Activated CD4-positive, alpha-beta memory T cell treated with anti-CD3 and anti-CD28 coated beads, Interleukin-2, amount 10 ng/mL, durations not matched to agents 7 days and 5 days (primary cell): Measurements from ENCODE around the gene GPATCH2L. TPM values are rescaled to one million over a fixed set of nuclear protein-coding genes. Genes with fewer than 3 reads are reported as not detected.

Experiments
- CTCF ChIA-PET: fragments of 350-600 bp; sonication (Branson Sonifier 250); formaldehyde crosslinking; loops from one replicate; lab custom pipeline; 2021; ENCODE audit warnings: antibody characterized with exemption, inconsistent platforms; lab: Charles Lee
- POLR2A ChIA-PET: fragments of 350-600 bp; sonication (Branson Sonifier 250); formaldehyde crosslinking; loops from one replicate; lab custom pipeline; 2021; ENCODE audit warnings: antibody characterized with exemption; lab: Charles Lee
- DNase-seq: peaks from one replicate; pipeline ENCODE4 v3.0.0-alpha.2; 2020
- H3K27ac Mint-ChIP-seq: one replicate; pipeline ENCODE4 v1.8.0; 2021; ENCODE audit warnings: mild to moderate bottlenecking, mixed read lengths
- H3K27me3 Mint-ChIP-seq: one replicate; pipeline ENCODE4 v1.8.0; 2021; ENCODE audit warnings: mixed read lengths
- H3K36me3 Mint-ChIP-seq: one replicate; pipeline ENCODE4 v1.8.0; 2021; ENCODE audit warnings: low read depth, mixed read lengths
- H3K4me1 Mint-ChIP-seq: one replicate; pipeline ENCODE4 v1.8.0; 2021; ENCODE audit warnings: mixed read lengths
- H3K4me3 Mint-ChIP-seq: one replicate; pipeline ENCODE4 v1.8.0; 2021; ENCODE audit warnings: mild to moderate bottlenecking, mixed read lengths
- H3K9me3 Mint-ChIP-seq: one replicate; pipeline ENCODE4 v1.8.0; 2021; ENCODE audit warnings: mixed read lengths
- total RNA-seq, 2 experiments: library from RNA; stranded (reverse); gene quantifications; one replicate each; pipeline ENCODE4 v1.2.3, GENCODE V29; 2021

GPATCH2L gene
- total RNA-seq, 2 experiments from 2014 or later = 57.3 to 58.6 TPM

DNA sequence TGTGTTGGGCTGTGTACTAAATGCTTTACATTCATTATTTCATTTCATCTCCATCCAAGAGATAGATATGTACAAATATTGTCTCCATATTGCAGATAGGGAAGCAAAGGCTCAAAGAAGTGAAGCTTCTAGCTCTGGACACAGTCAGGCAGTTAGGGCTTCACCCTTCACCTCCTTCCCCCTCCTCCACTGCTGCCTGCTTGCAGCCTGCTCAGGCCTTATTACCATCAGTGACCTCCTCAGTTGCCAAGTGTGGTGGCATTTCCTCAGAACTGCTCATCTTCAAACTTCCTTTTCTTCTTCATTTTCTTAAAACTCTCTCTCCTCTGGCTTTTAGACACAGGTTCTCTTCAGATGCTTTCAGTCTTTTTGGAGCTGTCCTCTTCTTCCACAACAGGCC, 4.7 kb upstream of the GPATCH2L start:
- Mint-ChIP-seq H3K36me3 (peaks cover 8% of the 10 kb centered on the region), H3K9me3 (peaks cover 11% of the 10 kb centered on the region), H3K4me1 (peaks cover 10% of the 10 kb centered on the region), H3K27ac (no peak overlapping the region), H3K4me3 (no peak overlapping the region), H3K27me3 (peaks cover 14% of the 10 kb centered on the region)
- ChIA-PET POLR2A (interaction anchor here (0.6 kb wide), 1 partner anchor 991 kb away, joined by 3 read pairs; no protein-coding TSS in a partner anchor), CTCF (no interaction called here)
- DNase-seq = no peak

DNA sequence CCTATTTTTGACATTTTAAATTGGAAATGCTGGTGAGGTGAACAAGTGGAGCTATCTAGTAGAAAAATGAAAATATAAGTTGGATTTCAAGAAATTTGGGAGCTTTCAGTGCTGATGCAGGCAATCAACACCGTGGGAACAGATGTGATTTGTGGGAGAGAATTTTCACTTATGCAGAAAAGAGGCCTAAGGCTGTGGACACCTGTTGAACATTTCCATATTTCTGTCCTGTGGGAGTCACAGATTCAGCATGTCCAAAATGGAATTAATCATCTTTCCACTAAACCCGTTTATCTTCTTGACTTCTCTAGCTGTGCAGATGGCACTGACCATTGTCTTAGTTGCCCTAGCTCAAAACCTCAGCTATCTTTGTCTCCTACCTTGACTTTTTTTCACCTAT, 2.5 kb upstream of the GPATCH2L start:
- Mint-ChIP-seq H3K27me3 (peaks cover 12% of the 10 kb centered on the region), H3K4me3 (no peak overlapping the region), H3K4me1 (peaks cover 32% of the 10 kb centered on the region), H3K27ac (no peak overlapping the region), H3K36me3 (peaks cover 22% of the 10 kb centered on the region), H3K9me3 (peaks cover 5% of the 10 kb centered on the region)
- CTCF ChIA-PET = no interaction called here
- DNase-seq = no peak
- POLR2A ChIA-PET = no interaction called here

- CTCF ChIA-PET = interaction anchor here (1.3 kb wide), 1 partner anchor 9 kb away, joined by 3 read pairs; no protein-coding TSS in a partner anchor
Measured at GRCh38 chr14:76152333-76152681, 585 bp downstream of the GPATCH2L start.

GRCh38 chr14:76153919-76154318, 2.2 kb downstream of the GPATCH2L start:
- Mint-ChIP-seq H3K9me3 (peaks cover 3% of the 10 kb centered on the region), H3K27ac (peak overlapping the region; percentile 21), H3K4me3 (peak overlapping the region; percentile 42), H3K36me3 (peaks cover 55% of the 10 kb centered on the region), H3K27me3 (no peaks in the 10 kb centered on the region), H3K4me1 (peaks cover 68% of the 10 kb centered on the region)
- CTCF ChIA-PET = no interaction called here
- DNase-seq = no peak
- POLR2A ChIA-PET = no interaction called here

More at GRCh38 chr14:76152333-76152681, 585 bp downstream of the GPATCH2L start:
- no peaks in the 10 kb centered on the region for H3K27me3 Mint-ChIP-seq
- H3K4me3 Mint-ChIP-seq = peak overlapping the region; percentile 96
- peaks cover 62% of the 10 kb centered on the region for H3K4me1 Mint-ChIP-seq
- peak overlapping the region; percentile 97 for H3K27ac Mint-ChIP-seq
- DNase-seq = peak; percentile 88
- peaks cover 46% of the 10 kb centered on the region for H3K36me3 Mint-ChIP-seq
- POLR2A ChIA-PET = interaction anchor here (0.6 to 1.4 kb wide), 10 partner anchors 8 to 83 kb away, joined by 3 to 8 read pairs (median 4); no protein-coding TSS in a partner anchor
- peaks cover 3% of the 10 kb centered on the region for H3K9me3 Mint-ChIP-seq

DNA sequence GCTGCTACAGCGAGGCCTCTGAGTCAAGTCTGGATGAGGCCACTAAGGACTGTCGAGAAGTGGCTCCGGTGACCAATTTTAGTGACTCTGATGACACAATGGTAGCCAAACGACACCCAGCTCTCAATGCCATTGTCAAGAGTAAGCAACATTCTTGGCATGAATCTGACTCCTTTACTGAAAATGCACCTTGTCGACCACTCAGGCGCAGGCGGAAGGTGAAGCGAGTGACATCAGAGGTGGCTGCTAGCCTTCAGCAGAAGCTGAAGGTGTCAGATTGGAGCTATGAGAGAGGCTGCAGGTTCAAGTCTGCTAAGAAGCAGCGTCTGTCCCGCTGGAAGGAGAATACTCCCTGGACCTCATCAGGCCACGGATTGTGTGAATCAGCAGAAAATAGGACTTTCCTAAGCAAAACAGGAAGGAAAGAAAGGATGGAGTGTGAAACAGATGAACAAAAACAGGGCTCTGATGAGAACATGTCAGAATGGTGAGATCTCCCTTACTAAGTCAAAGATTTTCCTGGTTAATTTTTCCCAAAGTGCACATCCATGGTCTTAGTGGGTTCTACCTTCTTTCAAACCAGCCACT, 2.9 kb downstream of the GPATCH2L start:
- H3K4me1 Mint-ChIP-seq = peaks cover 72% of the 10 kb centered on the region

DNA sequence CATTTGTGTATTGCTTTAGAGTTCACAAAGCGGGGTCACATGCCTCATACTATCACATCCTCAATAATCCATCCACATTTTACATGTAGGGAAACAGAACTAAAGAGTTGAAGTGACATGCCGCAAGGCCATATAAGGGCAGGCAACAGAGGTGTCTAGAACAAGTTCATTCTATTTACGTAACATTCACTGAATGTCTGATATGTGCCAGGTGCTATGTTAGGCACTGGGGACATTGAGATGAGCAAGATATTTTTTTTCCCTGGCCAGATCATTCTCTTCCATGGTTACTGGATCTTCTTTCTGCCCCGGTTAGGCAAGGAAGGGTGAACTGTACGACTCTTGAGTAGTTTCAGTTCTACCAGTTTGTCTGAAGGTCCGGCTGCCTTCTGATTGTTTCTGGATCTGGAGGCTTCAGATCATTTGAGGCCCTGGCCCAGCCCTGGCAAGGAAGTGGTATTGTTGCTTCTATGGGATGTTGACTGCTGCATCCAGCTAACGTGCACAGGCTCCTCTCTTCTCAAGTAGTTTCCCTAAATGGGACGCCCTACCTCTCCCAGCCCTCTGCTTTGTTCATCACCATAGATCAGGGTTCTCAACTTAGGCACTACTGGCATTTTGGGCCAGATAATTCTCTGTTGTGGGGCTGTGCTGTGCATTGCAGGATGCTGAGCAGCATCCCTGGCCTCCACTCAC, 12.1 kb downstream of the GPATCH2L start:
- peaks cover 68% of the 10 kb centered on the region for H3K36me3 Mint-ChIP-seq
- peaks cover 8% of the 10 kb centered on the region for H3K4me1 Mint-ChIP-seq

More for the DNA sequence above, 2.9 kb downstream of the GPATCH2L start:
- H3K27ac Mint-ChIP-seq = no peak overlapping the region
- peak overlapping the region; percentile 38 for H3K4me3 Mint-ChIP-seq
- ChIA-PET POLR2A (no interaction called here), CTCF (no interaction called here)
- no peak for DNase-seq
- no peaks in the 10 kb centered on the region for H3K27me3 Mint-ChIP-seq
- peaks cover 63% of the 10 kb centered on the region for H3K36me3 Mint-ChIP-seq
- H3K9me3 Mint-ChIP-seq = peaks cover 3% of the 10 kb centered on the region

DNA sequence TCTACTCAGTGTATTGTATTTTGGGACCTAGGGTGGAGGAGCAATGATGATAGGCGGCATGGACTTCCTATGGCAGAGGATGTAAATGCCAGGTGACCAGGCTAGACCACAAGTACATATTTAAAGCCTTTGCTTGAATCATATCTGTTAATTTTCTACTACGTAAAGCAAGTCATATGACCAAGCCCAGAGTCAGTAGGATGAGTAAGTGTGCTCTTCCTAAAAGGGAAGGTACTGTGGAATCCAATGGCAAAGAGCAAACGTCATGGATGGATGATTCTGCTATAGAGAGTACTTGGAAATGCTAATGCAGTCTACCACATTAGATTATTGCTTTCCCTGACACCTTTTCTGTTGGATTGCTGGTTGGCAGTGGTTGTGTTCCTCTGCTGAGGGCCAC, 16.8 kb downstream of the GPATCH2L start:
- no peaks in the 10 kb centered on the region for H3K27me3 Mint-ChIP-seq

More for the DNA sequence above, 12.1 kb downstream of the GPATCH2L start:
- no peak for DNase-seq
- ChIA-PET POLR2A (no interaction called here), CTCF (no interaction called here)
- no peak overlapping the region for H3K4me3 Mint-ChIP-seq
- no peaks in the 10 kb centered on the region for H3K27me3 Mint-ChIP-seq
- H3K9me3 Mint-ChIP-seq = no peaks in the 10 kb centered on the region
- H3K27ac Mint-ChIP-seq = no peak overlapping the region

DNA sequence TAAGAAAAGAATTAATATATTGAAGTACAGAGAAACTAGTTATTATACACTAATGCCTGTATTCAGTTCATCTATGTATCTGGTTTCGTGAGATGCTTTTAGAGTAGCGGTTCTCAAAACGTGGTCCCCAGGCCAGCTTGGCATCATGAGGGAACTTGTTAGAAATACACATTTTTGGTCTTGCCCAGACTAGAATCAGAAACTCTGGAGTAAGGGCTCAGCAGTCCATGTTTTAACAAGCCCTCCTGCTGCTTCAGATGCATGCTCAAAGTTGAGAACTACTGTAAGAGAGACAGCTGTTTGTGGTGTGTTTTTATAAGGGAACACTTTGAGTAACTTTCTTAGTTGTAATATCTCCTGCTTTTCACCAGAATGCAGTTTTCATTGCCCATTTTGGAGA, 18.1 kb downstream of the GPATCH2L start:
- ChIA-PET POLR2A (no interaction called here), CTCF (no interaction called here)
- peaks cover 60% of the 10 kb centered on the region for H3K36me3 Mint-ChIP-seq
- no peaks in the 10 kb centered on the region for H3K9me3 Mint-ChIP-seq
- no peaks in the 10 kb centered on the region for H3K27me3 Mint-ChIP-seq
- DNase-seq = no peak
- no peaks in the 10 kb centered on the region for H3K4me1 Mint-ChIP-seq
- H3K27ac Mint-ChIP-seq = no peak overlapping the region
- no peak overlapping the region for H3K4me3 Mint-ChIP-seq

More for the DNA sequence above, 16.8 kb downstream of the GPATCH2L start:
- DNase-seq = no peak
- H3K9me3 Mint-ChIP-seq = no peaks in the 10 kb centered on the region
- no peaks in the 10 kb centered on the region for H3K4me1 Mint-ChIP-seq
- ChIA-PET POLR2A (no interaction called here), CTCF (no interaction called here)
- no peak overlapping the region for H3K4me3 Mint-ChIP-seq
- no peak overlapping the region for H3K27ac Mint-ChIP-seq
- peaks cover 67% of the 10 kb centered on the region for H3K36me3 Mint-ChIP-seq

- Mint-ChIP-seq H3K27me3 (no peaks in the 10 kb centered on the region), H3K9me3 (no peaks in the 10 kb centered on the region), H3K27ac (no peak overlapping the region), H3K4me1 (no peaks in the 10 kb centered on the region), H3K36me3 (peaks cover 56% of the 10 kb centered on the region), H3K4me3 (no peak overlapping the region)
- ChIA-PET POLR2A (interaction anchor here (1.0 kb wide), 1 partner anchor 9 kb away, joined by 3 read pairs; no protein-coding TSS in a partner anchor), CTCF (interaction anchor here (0.6 to 1.4 kb wide), 2 partner anchors 14 to 178 kb away, joined by 3 to 5 read pairs; no protein-coding TSS in a partner anchor)
- no peak for DNase-seq
Measured at GRCh38 chr14:76174982-76175381, 23.3 kb downstream of the GPATCH2L start.

DNA sequence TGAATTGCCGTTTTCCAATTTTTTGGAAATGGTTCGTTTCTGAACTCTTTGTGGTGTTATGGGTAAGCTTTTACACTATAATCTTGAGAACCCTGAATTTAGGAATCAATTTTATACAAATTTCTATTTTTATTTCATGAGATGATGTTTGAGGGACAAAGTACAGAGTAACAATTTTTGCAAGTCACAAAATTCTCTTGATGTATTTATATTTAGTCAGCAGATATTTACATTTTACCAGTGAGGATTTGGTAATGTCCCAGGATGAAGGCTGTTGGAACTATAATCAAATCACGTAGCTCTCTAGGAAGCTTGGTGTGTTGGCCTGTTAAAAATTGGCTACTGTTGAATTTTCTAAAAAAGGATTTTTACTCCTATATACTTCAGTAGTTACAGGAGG, 24.2 kb downstream of the GPATCH2L start:
- Mint-ChIP-seq H3K27ac (no peak overlapping the region), H3K36me3 (peaks cover 55% of the 10 kb centered on the region), H3K4me1 (no peaks in the 10 kb centered on the region), H3K4me3 (no peak overlapping the region), H3K9me3 (no peaks in the 10 kb centered on the region), H3K27me3 (no peaks in the 10 kb centered on the region)
- POLR2A ChIA-PET = no interaction called here
- no peak for DNase-seq
- CTCF ChIA-PET = interaction anchor here (1.4 kb wide), 1 partner anchor 15 kb away, joined by 3 read pairs; no protein-coding TSS in a partner anchor

- CTCF ChIA-PET = interaction anchor here (0.9 to 2.0 kb wide), 5 partner anchors 10 to 472 kb away, joined by 3 to 8 read pairs (median 3); no protein-coding TSS in a partner anchor
- Mint-ChIP-seq H3K27me3 (no peaks in the 10 kb centered on the region), H3K36me3 (peaks cover 68% of the 10 kb centered on the region), H3K4me3 (no peak overlapping the region), H3K9me3 (no peaks in the 10 kb centered on the region), H3K4me1 (no peaks in the 10 kb centered on the region), H3K27ac (no peak overlapping the region)
- DNase-seq = no peak
- POLR2A ChIA-PET = no interaction called here
Measured at GRCh38 chr14:76181546-76181945, 29.8 kb downstream of the GPATCH2L start.

- DNase-seq = no peak
- Mint-ChIP-seq H3K27me3 (no peaks in the 10 kb centered on the region), H3K4me1 (peaks cover 2% of the 10 kb centered on the region), H3K9me3 (no peaks in the 10 kb centered on the region), H3K4me3 (no peak overlapping the region), H3K36me3 (peaks cover 56% of the 10 kb centered on the region), H3K27ac (no peak overlapping the region)
- POLR2A ChIA-PET = no interaction called here
- CTCF ChIA-PET = no interaction called here
Measured at GRCh38 chr14:76186308-76187027, 34.7 kb downstream of the GPATCH2L start.

- DNase-seq = no peak
- H3K9me3 Mint-ChIP-seq = no peaks in the 10 kb centered on the region
- no peak overlapping the region for H3K27ac Mint-ChIP-seq
- H3K36me3 Mint-ChIP-seq = peaks cover 37% of the 10 kb centered on the region
- ChIA-PET CTCF (interaction anchor here (0.7 to 2.0 kb wide), 4 partner anchors 10 to 36 kb away, joined by 3 to 8 read pairs (median 4); no protein-coding TSS in a partner anchor), POLR2A (no interaction called here)
- peaks cover 2% of the 10 kb centered on the region for H3K4me1 Mint-ChIP-seq
- no peak overlapping the region for H3K4me3 Mint-ChIP-seq
- no peaks in the 10 kb centered on the region for H3K27me3 Mint-ChIP-seq
Measured at GRCh38 chr14:76191297-76191696, 39.6 kb downstream of the GPATCH2L start.
